ENCODE data around the gene GNPDA1.

- no peak for TF ChIP-seq CTCF (IDR thresholded peaks at IDR 0.05; ENCODE audit: insufficient read depth, low read length, poor library complexity, severe bottlenecking)
- no peak for TF ChIP-seq EZH2phosphoT487 (conservative IDR thresholded peaks at IDR 0.05; ENCODE audit: low read length)
Observed at GRCh38 chr5:141986072-141986471, 26.8 kb downstream of the GNPDA1 start.
